Smooth muscle cell (in vitro differentiated cells): ENCODE data around the gene SGIP1. TPM values are rescaled to one million over a fixed set of nuclear protein-coding genes. Genes with fewer than 3 reads are reported as not detected.

Source experiments
- DNase-seq: peaks from one replicate; lab custom pipeline; 2025; ENCODE audit not compliant: unreplicated experiment; lab: John Stamatoyannopoulos, UW
- H2AFZ ChIP-seq: fragments of 200-600 bp; sonication (generic); 2 replicates; pipeline ENCODE4 v1.6.0; 2016; ENCODE audit warnings: antibody characterized with exemption, low read depth, mild to moderate bottlenecking
- H3F3A ChIP-seq: fragments of 200-600 bp; sonication (generic); 2 replicates; pipeline ENCODE4 v1.6.0; 2017; ENCODE audit warnings: antibody characterized with exemption, low read depth
- H3K27ac ChIP-seq: fragments of 200-600 bp; sonication (generic); 2 replicates; pipeline ENCODE4 v1.5.1; 2016; ENCODE audit warnings: low read depth, mild to moderate bottlenecking
- H3K27me3 ChIP-seq: fragments of 200-600 bp; sonication (generic); 2 replicates; pipeline ENCODE4 v1.6.1; 2016; ENCODE audit warnings: low read depth, mild to moderate bottlenecking
- H3K36me3 ChIP-seq: fragments of 200-600 bp; sonication (generic); 2 replicates; pipeline ENCODE4 v1.5.1; 2016; ENCODE audit warnings: low read depth
- H3K4me1 ChIP-seq: fragments of 200-600 bp; sonication (generic); 2 replicates; pipeline ENCODE4 v1.5.1; 2016; ENCODE audit warnings: low read depth
- H3K4me2 ChIP-seq: fragments of 200-600 bp; sonication (generic); 2 replicates; pipeline ENCODE4 v1.6.0; 2016; ENCODE audit warnings: mild to moderate bottlenecking
- H3K4me3 ChIP-seq: fragments of 200-600 bp; sonication (generic); 2 replicates; pipeline ENCODE4 v1.5.1; 2016; ENCODE audit warnings: mild to moderate bottlenecking
- H3K79me2 ChIP-seq: fragments of 200-600 bp; sonication (generic); 2 replicates; pipeline ENCODE4 v1.6.0; 2016; ENCODE audit warnings: low read depth, mild to moderate bottlenecking
- H3K9ac ChIP-seq: fragments of 200-600 bp; sonication (generic); 2 replicates; pipeline ENCODE4 v1.6.0; 2016; ENCODE audit warnings: low read depth
- H3K9me3 ChIP-seq: fragments of 200-600 bp; sonication (generic); replicated peaks from 2 replicates; pipeline ENCODE4 v1.5.1; 2016; ENCODE audit warnings: low read depth
- H4K20me1 ChIP-seq: fragments of 200-600 bp; sonication (generic); 2 replicates; pipeline ENCODE4 v1.6.0; 2016; ENCODE audit warnings: low read depth
- CTCF ChIP-seq: fragments of 200-600 bp; sonication (generic); IDR thresholded peaks from 2 replicates; pipeline ENCODE4 v1.5.1; 2017; ENCODE audit warnings: borderline replicate concordance, mild to moderate bottlenecking, antibody characterized with exemption; ENCODE audit not compliant: insufficient read depth, poor library complexity, severe bottlenecking
- WGBS: methylation state at CpG from one replicate; pipeline ENCODE4 v1.1.7; 2016; ENCODE audit warnings: low lambda C conversion rate; 5-methylcytosine and 5-hydroxymethylcytosine counted together
- polyA plus RNA-seq: library from polyadenylated mRNA; unstranded; fragments of >200 nt; fragmentation: Nextera tagmentation; extraction: Ambion mirVana; gene quantifications from 2 replicates; pipeline ENCODE4 v1.2.1, GENCODE V29; 2016
- total RNA-seq: library from RNA; depleted of rRNA; stranded (reverse); fragments of >200 nt; gene quantifications from 2 replicates; pipeline ENCODE4 v1.2.3, GENCODE V29; 2014

The SGIP1 gene
- total and polyA plus RNA-seq, 2 experiments from 2014 or later, result 0.89 to 3.5 TPM

DNA sequence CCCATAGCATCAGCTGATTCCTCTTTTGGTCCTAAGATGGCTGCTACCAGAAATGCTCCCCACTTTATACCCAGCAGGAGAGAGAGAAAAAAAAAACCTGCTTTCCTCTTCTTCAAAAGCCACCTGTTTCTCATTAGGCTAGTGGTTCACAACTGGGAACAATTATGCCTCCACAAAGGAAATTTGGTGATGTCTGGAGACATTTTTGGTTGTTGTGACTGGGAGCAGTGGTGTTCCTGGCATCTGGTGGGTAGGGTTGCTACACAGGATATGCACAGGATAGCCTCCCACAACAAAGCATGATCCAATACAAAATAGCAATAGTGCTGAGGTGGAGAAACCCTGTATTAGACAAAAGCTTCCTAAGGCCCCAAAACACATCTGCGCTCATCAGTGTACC is 38.5 kb upstream of the SGIP1 start:
- Histone ChIP-seq H3K79me2 (no peaks in the 10 kb centered on the region), H3K9me3 (no peaks in the 10 kb centered on the region), H3F3A (peaks cover 4% of the 10 kb centered on the region), H3K4me1 (no peaks in the 10 kb centered on the region), H3K27ac (no peak overlapping the region), H3K4me3 (no peak overlapping the region), H3K27me3 (no peaks in the 10 kb centered on the region), H3K9ac (no peak overlapping the region), H3K4me2 (no peak overlapping the region), H4K20me1 (no peaks in the 10 kb centered on the region), H2AFZ (no peak overlapping the region), H3K36me3 (no peaks in the 10 kb centered on the region)
- 96% methylated on average over 1 of the region's 1 CpG for WGBS
- no peak for TF ChIP-seq CTCF
- DNase-seq, result no peak

DNA sequence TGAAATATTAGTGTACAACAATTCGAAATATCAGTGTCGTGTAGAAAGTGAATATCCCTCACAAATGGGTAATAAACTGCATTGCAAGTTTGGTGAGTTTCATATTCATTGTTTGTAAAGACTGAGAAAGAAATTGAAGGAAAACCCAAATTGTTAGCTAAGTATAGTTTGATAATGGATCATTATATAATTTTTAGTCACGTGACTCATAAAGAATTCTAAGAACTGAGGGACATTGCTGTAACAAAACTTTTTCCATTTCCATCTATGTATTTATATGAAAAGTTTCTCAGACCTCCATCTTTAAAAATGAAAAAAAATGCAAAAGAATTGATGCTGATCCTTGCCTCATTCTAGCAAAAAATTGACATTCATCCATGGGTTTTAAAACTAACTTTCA is 36.0 kb upstream of the SGIP1 start:
- Histone ChIP-seq H3K4me1 (no peaks in the 10 kb centered on the region), H3K9ac (no peak overlapping the region), H3K36me3 (no peaks in the 10 kb centered on the region), H3K4me2 (no peak overlapping the region), H3K79me2 (no peaks in the 10 kb centered on the region), H3K4me3 (no peak overlapping the region), H3K27me3 (no peaks in the 10 kb centered on the region), H3K9me3 (no peaks in the 10 kb centered on the region), H4K20me1 (no peaks in the 10 kb centered on the region), H3F3A (no peaks in the 10 kb centered on the region), H3K27ac (no peak overlapping the region), H2AFZ (no peak overlapping the region)
- no peak for TF ChIP-seq CTCF
- WGBS, result 91% methylated on average over 3 of the region's 3 CpGs
- no peak for DNase-seq

- no peaks in the 10 kb centered on the region for H3K36me3 ChIP-seq
- no peaks in the 10 kb centered on the region for H3K9me3 ChIP-seq
- H3K27me3 ChIP-seq, result no peaks in the 10 kb centered on the region
- H2AFZ ChIP-seq, result no peak overlapping the region
- no peak overlapping the region for H3K27ac ChIP-seq
- H3K79me2 ChIP-seq, result no peaks in the 10 kb centered on the region
- WGBS, result 97% methylated on average over 1 of the region's 1 CpG
- H3K4me2 ChIP-seq, result no peak overlapping the region
- no peaks in the 10 kb centered on the region for H4K20me1 ChIP-seq
- H3K9ac ChIP-seq, result no peak overlapping the region
- H3K4me1 ChIP-seq, result no peaks in the 10 kb centered on the region
- no peak for DNase-seq
- no peak overlapping the region for H3K4me3 ChIP-seq
- no peaks in the 10 kb centered on the region for H3F3A ChIP-seq
- TF ChIP-seq CTCF, result no peak
Measured at GRCh38 chr1:66500301-66500700, 33.7 kb upstream of the SGIP1 start.

DNA sequence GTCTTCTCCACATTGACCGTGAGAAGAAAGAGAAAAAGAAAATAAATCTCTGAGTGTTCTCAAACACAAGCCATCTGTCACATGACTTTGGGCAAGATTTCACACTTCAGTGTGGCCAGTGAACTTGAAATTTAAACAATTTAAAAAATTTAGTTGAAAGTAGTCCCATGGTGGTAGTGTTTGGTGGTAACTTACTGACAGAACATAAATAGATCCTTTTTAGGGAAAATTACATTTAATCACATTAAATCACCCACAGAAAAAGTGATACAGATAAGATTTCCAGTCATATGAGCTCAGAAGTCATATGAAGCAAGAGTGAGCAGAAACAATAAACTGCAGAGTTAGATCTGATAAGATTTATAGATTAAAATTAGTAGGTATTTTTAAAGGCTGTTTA is 31.9 kb upstream of the SGIP1 start:
- H3K4me1 ChIP-seq, result no peaks in the 10 kb centered on the region
- peak overlapping the region; percentile 61 for H2AFZ ChIP-seq
- H3K79me2 ChIP-seq, result no peaks in the 10 kb centered on the region
- DNase-seq, result no peak
- H3K4me2 ChIP-seq, result no peak overlapping the region
- WGBS, result 41% methylated on average over 1 of the region's 1 CpG
- H3K27ac ChIP-seq, result no peak overlapping the region
- H3K36me3 ChIP-seq, result no peaks in the 10 kb centered on the region
- H4K20me1 ChIP-seq, result no peaks in the 10 kb centered on the region
- H3K9ac ChIP-seq, result no peak overlapping the region
- H3K9me3 ChIP-seq, result no peaks in the 10 kb centered on the region
- no peaks in the 10 kb centered on the region for H3F3A ChIP-seq
- no peaks in the 10 kb centered on the region for H3K27me3 ChIP-seq
- no peak overlapping the region for H3K4me3 ChIP-seq
- no peak for TF ChIP-seq CTCF
